HTERT RPE-1 (cell line): ENCODE data around the gene PLSCR2.
"Not testable (repeated sequence)": the region's sequence is repeated elsewhere in the genome, so short reads cannot be mapped to it uniquely, and the experiment has no call there.

ENCODE experiments used
- in situ Hi-C: fragments of 300-500 bp; cut with MboI; formaldehyde crosslinking; loops from 4 replicates; pipeline ENCODE4 v1.14.3; 2020; ENCODE audit warnings: low sequenced_read_pairs

The PLSCR2 gene, protein sequence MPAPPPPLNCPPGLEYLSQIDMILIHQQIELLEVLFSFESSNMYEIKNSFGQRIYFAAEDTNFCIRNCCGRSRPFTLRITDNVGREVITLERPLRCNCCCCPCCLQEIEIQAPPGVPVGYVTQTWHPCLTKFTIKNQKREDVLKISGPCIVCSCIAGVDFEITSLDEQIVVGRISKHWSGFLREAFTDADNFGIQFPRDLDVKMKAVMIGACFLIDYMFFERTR

DNA sequence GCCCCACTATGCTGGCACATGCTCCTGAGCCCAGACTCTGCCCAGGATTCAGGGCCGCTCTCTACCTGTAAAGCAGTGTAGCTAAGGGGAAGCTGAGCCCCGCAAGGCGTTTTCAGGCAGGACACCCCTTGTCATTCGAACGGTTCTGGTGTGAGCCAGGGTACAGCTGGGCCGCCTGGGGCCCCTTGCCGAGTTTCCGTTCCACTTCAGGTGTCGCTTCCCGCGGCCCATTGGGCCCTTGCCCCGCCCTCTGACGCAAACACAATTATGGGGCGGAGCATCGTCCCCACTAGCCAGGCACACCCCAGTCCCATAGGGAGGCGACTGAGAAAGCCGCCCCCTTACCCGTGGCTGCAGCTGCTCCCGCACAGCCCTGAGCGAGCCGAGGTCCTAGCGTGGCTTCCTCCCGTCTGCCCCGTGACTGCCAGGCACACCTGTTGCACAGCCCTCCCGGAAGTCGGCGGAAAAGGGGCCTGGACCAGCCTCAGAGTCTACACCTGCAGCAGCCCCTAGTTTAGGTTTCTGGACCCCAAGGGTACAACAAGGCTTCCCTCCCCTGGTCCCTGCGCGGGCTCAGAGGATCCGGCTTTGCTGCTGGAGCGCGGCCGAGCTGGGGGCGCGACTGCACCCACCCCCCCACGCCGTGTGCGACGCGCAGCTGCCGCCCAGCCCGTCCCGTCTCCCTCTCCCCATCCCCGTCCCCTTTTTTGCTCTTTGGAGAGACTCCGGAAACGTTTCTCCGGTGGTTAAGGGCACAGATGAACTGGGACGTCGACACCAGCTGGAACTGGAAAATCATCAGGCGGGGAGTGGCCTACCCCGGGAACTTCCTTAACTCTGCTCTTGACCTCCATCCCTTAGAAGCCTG, at the start of gene PLSCR2:
Gene PLSCR2, minus strand, starts transcription at position 412 of the 868 bp plus-strand sequence. CDS start 9,657 bp downstream, outside the sequence.
- in situ Hi-C loops: no loop called here

DNA sequence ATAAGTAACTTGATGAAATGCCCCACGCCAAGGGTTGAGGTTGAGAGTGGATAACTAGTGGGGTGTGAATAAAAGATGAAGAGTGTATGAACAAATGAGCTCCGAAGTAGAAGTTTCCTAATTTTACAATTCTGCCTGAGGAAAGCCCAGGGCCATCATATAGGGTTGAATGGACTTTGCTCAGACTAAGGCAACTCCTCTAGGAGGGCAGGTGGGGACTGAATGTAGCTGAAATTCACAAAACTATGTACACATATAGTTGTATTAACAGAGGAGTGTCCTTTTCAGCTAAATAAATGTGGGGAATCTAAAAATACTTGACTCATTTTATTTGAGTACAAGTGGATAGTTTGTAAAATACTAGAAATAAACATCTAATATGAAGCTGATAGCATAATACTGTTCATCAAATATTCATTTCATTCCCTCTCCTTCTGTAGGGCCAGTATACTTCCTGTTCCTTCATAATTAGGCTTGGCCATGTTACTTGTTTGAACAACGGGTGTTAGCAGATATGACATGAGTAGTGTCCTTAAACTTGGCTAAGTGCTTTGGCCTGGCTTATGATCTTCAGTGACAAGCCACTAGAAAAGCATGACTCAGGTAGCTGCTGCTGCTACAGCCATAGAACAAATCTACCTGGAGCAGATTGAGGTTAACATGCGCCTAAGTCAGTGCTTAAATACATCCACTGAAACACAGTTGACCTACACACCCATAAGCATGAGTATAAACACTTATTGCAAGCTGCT, 48.5 kb upstream of the PLSCR2 start:
- in situ Hi-C loops: no loop called here

DNA sequence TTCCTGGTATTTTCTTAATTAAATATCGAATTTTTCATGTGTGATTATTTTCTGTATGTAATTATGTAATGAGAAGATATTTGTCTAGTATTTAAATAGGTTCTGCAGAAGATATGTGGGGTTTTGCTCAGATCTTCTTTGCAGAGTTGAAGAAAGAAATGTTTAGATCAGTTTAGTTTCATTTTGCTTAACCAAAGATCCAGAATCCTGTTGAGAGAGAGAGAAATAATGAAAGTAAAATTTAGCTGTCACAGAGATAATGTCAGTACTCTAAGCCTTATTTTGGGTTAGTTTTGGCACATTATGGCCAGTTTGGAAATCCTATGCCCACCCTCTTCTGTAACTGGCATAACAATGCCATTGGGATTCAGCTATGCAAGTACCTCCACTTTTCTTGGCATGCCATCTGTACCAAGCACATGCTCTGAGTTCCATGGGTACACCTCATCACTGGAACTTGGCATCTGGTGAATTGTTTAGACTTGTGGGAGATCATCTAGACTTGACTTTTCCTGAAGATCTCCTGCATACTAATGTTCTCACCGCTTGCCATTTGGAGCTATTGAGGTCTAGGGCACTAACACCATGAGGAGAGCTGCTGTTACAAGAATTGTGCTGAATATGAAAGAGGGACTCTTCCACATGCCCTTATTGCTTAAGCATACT, 44.2 kb upstream of the PLSCR2 start:
- in situ Hi-C loops: no loop called here

DNA sequence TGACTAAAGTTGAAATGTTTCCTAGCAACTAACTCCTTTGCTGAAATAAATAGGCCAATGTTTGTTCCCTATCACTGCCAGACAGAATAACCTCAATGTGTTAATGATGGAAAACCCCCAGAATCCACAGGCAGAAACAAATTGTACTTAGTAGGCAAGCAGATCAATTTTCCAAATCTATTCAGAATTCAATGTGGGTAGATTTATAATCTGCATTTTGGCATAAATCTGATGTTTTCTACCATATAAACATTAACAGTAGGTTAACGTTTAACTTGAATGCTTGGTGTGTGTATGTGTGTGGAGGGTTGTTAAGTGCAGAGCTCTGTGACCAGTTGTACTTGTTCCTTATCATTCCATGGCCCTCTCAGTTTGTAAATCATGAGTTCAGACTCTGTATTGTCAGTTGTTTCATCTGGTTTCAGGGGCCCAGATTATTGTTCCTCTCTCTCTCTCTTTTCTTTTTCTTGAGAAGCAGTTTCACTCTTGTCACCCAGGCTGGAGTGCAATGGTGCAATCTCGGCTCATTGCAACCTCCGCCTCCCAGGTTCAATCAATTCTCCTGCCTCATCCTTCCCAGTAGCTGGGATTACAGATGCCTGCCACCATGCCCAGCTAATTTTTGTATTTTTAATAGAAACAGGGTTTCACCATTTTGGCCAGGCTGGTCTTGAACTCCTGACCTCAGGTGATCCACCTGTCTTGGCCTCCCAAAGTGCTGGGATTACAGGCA, 42.2 kb upstream of the PLSCR2 start:
- in situ Hi-C loops: no loop called here

DNA sequence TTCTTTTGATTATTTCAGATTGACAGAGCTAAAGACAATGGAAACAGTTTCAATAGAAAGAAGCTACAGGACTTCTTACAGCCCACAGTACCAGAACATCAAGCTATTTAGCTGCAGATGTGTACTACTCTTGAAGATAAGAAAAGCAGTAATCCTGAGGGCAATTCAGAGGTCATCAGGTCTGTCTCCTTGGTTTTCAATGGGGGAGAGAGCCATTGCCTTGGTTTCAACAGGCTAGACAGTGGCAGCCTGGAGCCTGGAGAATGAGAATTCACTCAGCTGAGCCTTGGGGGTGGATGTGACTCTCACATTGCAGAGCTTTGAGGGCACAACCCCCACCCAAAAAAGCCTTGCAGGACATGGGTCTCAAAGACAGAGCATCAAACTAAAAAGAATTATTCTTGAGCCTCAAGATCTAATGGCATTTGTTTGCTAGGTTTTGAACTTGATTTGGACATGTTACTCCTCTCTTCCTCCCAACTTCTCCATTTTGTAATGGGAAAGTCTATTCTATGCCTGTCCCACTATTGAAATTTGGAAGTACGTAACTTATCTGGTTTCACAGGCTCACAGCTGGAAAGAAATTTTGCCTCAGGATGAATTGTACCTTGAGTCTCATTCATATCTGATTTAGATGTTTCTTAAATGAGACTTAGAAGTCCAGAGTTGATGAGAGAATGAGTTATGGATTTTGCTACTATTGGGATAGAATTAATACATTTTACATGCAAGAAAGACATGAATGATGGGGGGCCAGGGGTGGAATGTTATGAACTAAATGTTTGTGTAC, 38.2 kb upstream of the PLSCR2 start:
- in situ Hi-C loops: no loop called here

DNA sequence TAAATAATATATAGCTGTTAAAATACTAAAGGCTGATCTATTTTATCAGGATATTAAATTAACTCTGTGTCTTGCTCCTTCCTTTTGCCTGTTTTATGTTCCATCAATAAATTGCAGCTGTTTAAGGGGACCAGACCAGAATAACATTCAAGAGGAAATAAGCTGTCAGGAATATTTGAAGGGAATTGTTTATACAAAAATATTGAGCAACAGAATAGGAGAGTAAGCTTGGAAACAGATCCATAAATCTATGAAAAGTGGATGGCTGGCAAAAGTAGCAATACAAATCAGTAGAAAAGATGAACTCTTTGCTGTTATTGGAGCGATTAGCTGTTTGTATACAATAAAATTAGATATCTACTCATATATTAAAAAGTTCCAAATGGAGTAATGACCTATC, 36.2 kb upstream of the PLSCR2 start:
- in situ Hi-C loops: no loop called here

DNA sequence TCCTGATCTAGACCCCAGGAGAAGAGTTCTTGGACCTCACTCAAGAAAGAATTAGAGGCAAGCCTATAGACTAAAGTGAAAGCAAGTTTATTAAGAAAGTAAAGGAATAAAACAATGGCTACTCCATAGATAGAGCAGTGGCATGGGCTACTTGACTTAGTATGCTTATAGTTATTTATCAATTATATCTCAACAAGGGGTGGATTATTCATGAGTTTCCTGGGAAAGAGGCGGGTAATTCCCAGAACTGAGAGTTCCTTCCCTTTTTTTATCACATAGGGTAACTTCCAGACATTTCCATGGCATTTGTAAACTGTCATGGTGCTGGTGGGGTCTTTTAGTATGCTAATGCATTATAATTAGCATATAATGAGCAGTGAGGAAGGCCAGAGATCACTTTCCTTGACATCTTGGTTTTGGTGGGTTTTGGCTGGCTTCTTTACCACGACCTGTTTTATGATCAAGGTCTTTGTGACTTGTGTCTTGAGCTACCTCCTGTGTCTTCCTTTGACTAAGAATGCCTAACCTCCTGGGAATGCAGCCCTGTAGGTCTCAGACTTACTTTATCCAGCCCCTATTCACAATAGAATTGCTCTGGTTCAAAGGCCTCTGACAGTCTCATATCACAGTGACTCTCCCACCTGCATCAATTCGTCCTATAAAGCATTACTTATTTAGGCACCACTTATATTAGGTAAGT, 35.3 kb upstream of the PLSCR2 start:
- in situ Hi-C loops: no loop called here

DNA sequence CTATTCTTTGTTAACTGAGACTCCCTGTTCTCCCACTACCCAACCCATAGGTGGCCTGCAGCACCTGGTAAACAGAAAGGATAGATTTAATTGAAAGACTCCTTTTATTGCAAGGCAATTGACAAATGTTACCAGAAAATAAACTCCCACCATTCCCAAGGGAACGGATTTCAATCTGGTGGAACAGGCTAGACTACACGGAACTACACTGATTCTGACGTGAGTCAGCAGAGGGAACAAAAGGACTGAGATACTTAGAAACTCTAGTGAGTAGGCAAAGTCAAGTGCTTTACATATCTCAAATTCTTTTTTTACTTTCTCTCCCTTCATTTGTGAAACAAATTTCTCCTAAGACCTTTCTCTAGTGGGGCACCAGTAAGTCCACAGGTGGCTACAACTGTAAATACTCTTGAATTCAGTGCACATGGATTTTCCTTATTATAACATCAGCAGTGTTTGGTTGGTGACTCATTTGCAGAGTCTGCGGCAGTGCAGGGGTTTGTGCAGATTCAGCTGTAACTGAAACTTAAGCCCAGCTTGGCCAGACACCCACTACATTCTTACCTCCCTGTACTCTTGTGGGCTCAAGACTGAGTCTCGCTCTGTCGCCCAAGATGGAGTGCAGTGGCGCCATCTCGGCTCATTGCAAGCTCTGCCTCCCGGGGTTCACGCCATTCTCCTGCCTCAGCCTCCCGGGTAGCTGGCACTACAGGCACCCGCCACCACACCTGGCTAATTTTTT, 34.3 kb upstream of the PLSCR2 start:
- in situ Hi-C loops: no loop called here

DNA sequence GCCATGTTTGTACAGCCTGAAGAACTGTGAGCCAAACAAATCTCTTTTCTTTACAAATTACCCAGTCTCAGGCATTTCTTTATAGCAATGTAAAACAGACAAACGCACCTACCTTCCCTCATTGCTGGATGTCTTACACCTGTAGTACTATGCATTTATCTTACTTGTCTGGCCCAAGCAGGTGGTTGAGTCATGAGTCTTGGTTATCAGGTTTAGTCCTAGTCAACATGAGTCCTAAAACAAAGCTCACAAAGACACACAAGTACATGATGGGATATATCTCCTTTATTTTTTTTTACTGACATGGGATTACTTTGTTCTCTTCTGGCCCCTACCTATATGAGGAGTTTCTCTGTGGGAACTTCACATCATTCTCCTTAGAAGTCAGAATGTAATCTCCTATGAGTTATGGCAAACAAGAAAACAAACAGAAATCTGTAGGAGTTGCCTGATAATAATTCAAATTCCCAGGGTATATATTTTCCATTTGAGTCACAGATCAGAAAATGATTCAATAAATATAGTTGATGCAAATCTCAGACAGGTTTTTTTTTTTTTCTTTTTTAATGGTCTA, 33.6 kb upstream of the PLSCR2 start:
- in situ Hi-C loops: no loop called here

DNA sequence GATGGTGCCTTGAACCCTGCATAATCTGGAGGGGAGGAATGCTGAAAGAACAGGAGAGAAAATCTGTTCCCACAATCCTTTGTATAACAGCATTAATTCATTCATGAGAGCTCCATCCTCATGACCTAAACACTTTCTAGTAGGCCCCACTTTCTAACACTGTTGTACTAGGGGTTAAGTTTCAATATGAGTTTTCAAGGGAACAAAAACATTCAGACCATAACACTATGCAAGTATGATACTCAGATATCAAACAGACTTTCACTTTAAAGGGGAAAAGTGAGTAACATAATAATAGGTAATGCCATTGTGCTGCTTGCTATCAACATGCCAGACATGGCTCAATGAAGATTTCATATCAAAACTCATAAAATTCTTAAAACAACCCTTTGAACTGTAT, 32.4 kb upstream of the PLSCR2 start:
- in situ Hi-C loops: no loop called here

DNA sequence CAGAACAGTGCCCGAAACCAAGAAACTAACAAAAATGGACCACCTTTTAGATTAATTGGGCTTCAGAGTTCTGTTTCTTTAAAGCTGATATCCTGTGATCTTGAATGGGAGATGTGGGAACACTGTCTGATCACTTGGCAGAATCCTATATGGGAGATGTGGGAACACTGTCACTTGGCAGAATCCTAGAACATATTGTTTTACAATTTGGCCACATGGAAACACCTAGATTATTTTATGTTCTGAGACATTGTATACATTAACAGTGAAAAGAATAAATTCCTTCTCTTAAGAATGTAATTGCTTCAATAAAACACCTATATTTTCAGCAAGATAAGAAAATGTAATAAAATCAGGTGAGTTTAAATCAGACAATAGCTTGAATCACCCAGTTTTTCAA, 30.3 kb upstream of the PLSCR2 start:
- in situ Hi-C loops: no loop called here

DNA sequence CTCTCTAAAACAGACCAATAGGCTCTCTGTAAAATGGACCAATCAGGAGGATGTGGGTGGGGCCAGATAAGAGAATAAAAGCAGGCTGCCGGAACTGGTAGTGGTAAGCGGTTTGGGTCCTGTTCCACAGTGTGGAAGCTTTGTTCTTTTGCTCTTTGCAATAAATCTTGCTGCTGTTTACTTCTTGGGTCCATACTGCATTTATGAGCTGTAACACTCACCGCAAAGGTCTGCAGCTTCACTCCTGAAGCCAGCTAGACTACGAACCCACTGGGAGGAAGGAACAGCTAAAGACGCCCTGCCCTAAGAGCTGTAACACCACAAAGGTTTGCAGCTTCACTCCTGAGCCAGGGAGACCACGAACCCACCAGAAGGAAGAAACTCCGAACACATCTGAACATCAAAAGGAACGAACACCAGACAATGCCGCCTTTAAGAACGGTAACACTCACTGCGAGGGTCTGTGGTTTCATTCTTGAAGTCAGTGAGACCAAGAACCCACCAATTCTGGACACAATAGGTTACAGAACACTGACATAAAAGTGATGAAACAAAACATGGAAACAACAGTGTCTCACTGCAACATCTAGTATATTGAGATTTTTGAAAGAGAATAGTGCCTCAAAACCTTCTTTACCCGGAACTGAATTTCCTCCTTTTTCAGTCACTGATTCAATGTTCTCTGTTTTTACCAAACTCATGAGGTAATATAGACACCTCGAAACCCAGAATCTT, 28.8 kb upstream of the PLSCR2 start:
- in situ Hi-C loops: no loop called here

DNA sequence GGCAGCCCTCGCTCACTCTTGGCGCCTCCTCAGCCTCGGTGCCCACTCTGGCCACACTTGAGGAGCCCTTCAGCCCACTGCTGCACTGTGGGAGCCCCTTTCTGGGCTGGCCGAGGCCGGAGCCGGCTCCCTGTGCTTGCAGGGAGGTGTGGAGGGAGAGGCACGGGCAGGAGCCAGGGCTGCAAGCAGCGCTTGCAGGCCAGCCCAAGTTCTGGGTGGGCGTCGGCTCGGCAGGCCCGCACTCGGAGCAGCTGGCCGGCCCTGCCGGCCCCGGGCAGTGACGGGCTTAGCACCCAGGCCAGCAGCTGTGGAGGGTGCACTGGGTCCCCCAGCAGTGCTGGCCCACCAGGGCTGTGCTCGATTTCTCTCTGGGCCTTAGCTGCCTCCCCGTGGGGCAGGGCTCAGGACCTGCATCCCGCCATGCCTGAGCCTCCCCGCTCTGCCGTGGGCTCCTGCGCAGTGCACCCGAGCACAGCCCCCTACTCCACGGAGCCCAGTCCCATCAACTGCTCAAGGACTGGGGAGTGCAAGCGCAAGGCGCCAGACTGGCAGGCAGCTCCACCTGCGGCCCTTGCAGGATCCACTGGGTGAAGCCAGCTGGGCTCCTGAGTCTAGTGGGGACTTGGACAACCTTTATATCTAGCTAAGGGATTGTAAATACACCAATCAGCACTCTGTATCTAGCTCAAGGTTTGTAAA, 27.9 kb upstream of the PLSCR2 start:
- in situ Hi-C loops: not testable (repeated sequence)

DNA sequence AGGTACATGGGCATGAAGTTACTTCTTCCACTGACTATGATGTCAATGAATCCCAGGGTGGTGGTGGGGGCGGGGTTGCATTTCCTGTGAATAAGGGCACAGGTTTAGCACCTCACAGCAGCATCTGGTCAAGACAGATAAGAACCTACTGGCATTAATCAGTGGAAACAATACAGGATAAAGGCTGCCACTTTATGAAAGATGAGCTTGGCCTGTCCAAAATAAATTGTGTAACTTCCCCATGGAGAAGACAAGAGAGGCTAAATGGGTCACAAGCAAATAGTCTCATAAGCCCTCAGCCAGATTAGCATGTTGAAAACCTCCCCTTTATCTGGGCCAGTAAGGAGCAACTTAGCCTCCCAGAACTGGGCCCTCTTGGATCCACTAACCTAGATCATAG, 27.4 kb upstream of the PLSCR2 start:
- in situ Hi-C loops: no loop called here

DNA sequence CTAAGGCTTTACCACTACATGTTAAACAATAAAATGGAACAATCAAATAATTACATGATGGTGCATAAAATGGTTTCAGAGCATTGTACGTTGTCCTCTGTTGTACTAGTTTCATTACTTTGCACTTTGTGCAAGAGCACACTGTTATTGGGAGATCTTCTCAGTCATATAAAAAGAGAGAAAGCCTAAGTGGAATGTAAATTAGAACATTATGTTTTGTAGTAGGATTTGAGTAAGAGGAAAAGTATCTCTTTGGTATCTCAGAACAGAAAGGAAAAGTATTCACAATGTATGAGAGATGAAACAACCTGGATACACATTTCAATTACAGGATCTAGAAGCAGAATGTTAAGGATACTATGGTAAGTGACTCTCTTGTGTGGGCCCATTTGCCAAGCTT, 26.9 kb upstream of the PLSCR2 start:
- in situ Hi-C loops: no loop called here

DNA sequence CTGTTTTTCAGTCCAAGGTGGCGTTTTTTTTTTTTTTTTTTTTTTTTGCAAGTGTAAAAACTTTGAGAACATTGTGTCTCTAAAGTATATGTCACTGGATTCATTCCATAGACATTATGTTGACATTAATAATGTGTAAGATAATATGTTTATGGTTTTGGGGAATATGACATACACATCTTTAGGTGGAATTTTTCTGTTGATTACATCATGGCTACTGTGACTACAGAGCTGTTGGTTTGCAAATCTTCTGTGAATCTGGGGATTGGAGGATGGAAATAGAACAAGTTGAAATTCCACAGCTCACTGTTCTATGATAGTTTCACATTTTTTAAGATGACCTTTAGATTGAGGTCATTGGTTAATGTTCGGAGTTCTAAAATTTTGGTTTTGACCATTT, 24.4 kb upstream of the PLSCR2 start:
- in situ Hi-C loops: no loop called here

DNA sequence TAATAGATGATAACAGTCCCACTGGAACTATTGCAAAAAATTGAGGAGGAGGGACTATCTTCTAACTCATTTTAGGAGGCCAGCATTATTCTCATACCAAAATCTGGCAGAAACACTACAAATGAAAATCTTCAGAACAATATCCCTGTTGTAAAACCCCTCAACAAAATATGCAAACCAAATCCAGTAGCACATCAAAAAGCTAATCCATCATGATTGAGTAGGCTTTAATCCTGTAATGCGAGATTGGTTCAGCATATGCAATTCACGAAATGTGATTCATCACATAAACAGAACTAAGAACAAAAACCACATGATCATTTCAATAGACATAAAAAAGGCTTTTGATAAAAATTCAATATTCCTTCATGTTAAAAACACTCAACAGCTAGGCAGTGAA, 23.9 kb upstream of the PLSCR2 start:
- in situ Hi-C loops: no loop called here
